Epidermal melanocyte (primary cell): ENCODE data around the gene RBBP6.

ENCODE experiments used
- DNase-seq: peaks from one replicate; pipeline ENCODE4 v3.0.0; 2011; ENCODE audit warnings: low spot score; ENCODE audit not compliant: insufficient read length

RBBP6 gene

DNA sequence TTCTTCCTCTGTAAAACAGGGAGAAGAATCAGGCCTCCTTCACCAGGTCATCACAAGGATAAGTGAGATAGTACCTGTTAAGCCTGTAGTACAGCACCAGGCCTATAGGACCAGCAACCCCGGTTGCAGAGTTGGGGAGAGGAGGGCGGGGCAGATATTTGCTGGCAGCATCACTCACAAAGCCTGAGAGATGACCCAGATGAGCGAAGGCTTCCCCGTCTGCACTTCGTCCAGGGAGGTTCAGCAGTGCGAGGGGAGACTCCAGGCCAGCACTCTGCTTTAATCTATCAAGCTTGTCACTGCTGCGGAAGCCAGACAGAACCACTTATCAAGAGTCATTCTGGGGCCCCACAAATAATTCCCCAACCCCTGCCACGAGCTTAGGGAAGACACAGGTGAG lies 15.8 kb upstream of the RBBP6 start:
- no peak for DNase-seq

DNA sequence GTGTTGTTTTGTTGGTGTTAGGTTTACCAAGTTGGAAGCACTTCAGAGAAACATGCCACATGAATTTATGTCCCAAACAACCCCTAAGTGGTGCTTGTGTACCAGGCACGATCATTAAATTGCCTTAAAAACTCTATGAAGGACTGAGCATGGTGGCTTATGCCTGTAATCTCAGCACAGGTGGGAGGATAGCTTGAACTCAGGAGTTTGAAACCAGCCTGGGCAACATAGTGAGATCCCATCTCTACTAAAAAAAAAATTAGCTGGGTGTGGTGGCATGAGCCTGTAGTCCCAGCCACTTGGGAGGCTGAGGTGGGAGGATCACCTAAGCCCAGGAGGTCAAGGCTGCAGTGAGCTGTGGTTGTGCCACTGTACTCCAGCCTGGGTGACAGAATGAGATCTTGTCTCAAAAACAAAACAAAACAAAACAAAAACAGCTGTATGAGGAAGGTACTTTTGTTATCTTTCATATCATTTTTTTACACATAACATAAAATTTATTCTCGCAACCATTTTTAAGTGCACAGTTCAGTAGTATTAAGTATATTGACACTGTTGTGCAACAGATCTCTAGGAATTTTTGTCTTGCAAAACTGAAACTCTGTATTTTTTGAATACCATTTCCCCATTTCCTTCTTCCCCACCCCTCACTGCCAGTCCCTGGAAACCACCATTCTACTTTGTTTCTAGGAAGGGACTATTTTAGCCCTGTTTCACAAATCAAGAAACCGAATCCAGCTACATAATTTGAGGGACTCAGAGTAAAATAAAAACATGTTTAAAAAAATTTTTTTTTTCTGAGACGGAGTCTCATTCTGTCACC lies 14.3 kb upstream of the RBBP6 start:
- no peak for DNase-seq

DNA sequence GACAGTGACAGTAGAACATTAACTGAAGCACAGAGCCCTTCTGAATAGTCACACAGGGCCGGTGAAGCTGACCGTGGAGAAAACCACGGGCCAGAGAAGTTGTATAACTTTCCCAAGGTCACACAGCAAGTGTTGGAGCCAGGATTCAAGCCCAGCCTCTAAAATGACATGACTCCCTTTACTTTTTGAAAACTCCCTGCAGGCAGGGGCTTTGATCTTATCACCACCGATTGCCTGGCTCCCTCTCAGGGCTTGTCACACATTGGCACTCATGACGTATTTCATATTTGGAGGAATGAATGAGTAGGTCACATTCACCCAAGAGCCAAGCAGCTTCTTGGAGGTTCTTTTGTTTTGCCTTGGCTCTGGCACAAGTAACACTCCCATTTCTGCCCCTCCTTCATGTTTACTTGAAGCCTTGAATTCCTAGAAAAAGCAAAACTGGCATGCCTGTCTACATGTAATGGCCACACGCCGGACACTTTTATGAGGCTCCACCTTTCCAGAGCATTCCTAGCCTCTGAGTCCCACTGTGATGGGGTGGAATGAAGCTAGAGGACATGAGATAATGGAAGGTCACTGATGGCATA lies 13.3 kb upstream of the RBBP6 start:
- DNase-seq = no peak

DNA sequence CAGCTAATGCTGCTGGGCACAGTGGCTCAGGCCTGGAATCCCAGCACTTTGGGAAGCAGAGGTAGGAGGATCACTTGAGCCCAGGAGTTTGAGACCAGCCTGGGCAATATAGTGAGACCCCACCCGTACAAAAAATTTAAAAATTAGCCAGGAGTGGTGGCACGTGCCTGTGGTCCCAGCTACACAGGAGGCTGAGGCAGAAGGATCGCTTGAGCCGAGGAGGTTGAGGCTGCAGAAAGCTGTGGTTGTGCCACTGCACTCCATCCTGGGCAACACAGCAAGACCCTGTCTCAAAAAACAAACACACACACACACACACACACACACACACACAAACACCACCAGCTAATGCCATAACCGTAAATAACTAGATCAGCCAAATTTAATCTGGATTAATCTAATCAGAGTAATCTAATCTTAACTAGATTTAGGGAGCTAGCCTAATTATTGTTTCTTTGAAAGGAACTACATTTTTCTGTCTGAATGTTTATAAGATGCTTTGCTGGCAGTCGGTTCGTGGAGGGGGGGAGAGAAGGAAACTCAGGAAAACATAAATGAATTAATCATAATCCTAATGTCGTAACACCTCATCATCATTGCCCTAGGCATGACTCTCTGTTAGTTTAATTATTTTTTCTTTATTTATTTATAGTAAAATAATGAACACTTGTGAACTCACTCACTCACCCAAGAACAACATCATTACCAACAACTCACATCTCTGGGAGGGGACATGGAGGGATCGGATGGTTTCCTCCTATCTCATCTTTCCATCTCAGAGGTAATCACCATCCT lies 12.5 kb upstream of the RBBP6 start:
- no peak for DNase-seq

DNA sequence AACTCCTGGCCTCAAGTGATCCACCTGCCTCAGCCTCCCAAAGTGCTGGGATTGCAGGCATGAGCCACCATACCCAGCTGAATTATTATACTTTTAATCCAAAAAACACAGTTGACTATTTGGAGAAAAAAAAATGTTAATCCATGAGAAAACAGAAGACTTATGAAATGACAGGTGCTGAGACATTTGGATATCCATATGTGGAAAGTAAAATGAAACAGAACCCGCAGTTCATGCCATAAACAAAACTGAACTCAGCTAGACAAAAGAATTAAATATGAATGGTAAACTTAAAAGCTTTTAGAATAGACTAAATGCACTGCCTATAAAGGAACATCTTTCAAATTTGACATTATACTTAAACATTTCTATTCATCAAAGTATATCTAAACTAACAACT lies 8.2 kb upstream of the RBBP6 start:
- DNase-seq = no peak

DNA sequence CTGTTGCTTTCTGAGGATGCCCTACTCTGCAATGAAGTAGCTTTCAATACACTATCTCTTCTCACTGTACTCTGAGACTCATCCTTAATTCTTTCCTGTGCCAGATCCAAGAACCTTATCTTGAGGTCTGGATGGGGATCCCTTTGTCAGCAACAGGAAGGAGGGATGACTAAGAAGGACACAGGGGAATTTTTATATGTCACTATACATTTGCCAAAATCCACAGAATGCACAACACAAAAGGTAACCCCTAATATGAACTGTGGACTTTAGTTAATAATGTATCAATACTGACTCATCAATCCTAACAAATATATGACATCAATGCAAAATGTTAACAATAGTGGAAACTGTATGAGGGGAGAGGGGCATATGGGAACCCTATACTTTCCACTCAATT lies 4.7 kb upstream of the RBBP6 start:
- DNase-seq = no peak

DNA sequence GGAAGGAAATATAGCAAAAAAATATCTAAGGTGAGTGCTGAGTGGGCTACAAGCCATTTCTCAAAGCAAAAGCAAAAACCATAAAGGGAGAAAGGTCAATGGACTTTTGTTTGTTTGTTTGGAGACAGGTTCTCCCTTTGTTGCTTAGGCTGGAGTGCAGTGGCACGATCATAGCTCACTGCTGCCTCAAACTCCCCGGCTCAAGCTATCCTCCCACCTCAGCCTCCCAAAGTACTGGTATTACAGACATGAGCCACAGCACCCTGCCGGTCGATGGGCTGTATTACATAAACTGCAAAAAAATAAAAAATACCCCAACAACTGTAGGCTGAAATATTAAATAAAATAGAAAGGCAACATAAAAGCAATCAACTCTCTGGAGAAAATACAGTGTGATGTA lies 3.5 kb upstream of the RBBP6 start:
- DNase-seq = no peak

DNA sequence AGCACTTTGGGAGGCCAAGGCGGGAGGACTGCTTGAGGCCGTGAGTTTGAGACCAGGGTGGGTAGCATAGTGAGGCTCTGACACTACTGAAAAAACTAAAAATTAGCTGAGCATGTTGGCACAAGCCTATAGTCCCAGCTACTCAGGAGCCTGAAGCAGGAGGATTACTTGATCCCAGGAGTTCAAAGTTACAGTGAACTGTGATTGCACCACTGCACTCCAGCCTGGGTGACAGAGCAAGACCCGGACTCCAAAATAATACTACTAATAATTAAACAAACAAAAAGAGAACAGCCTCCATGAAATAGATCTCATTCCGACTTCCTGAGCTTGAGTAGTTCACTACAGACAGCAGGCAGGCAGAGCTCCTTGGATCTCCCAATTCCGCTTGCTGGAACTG lies 2.7 kb upstream of the RBBP6 start:
- DNase-seq = no peak

DNA sequence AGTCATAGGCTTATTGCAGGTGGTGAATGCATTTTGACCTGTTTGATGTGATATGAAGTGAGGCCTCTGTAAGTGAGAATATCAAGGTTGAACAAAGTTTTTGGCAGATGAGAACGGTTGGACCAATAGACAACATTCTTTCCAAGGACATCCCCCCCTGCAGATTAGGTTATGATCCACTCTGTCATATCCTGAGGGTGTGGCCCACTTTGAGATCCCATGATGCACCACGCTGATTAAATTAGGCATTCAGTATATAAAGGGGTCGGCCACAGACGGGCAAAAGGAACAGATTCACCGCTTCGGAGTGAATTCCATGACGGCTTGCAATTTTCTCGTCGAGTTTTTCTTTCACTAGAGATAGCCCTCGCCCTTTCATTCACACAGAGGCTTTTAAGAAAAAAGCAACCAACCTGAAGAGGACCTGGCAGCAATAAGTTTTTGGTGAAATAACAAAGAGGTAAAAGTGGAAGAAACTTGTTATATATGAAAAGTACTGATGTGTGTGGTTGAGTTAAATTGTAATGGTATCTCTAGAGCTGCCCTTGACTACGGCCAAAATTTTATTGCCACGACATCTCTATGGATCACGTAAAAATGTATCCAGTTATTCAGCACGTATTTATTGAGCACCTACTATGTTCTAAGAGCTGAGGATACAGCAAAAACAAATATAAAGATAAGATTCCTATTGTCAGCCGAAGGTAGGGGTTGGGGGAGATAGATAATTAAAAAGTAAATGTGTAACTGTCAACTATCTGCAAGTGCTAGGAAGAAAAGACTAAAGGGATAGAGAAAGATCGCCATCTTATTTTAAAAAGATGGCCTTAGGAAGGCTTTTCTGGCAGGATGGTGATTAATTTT lies 1.7 kb upstream of the RBBP6 start:
- no peak for DNase-seq

DNA sequence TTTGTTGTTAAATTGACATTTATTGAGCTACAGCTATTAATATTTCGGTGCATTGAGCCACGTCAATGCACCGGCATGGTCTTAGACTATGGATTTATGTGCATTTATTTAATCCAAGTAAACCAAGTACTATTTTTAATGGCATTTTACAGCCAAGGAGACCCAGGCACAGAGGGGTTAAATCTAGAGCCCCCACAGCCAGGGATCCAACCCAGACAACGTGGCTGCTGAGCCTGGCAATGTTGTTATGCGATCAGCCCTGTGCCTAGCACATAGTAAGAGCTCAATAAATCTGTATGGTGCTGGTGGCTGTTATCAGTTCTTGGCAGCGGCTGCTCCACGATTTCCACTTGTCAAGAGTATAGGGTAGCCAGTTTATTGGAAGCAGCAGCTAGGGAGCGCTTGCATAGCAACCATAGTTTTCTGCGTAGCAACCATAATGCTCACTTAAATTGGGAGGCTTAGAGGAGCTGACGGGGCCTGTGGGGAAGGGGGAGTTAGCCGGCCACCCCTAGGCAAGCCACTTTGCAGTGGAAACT lies 541 bp upstream of the RBBP6 start:
- peak; percentile 81 for DNase-seq

DNA sequence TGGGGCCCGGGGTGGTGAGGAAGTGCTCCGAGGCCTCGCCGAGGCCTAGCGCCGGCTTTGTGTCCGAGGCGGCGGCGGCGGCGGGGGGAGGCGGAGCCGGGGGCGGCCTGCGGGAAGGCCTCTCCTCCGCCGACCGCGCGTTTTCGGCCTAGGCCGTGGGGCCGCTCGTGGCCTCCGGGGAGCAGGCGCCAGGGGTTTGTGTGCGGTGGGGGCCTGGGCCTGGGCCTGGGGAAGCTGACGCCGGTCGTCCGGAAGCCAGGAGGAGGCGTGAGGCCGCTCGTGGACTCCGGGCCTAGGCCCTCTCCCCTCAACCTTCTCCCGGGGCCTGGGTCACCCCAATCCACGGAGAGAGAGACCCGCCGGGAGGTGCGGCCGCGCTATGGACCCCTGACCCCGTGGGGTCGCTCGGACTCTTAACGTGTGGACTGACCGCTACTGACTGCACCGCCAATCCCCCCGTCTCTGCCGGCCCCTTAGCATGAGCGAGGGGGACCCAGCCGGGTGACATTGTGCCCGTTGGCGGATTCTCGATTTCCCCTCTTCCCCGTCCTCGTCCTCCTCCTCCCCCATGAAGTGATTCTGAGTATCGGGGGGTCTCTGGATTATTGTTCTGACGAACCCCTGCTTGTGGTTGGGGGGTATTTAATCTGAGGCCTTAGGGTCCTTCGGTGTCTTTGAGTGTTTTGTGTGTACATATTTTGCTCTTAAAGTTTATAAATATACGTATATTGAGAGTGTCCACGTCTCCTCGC lies 660 bp downstream of the RBBP6 start:
- no peak for DNase-seq

DNA sequence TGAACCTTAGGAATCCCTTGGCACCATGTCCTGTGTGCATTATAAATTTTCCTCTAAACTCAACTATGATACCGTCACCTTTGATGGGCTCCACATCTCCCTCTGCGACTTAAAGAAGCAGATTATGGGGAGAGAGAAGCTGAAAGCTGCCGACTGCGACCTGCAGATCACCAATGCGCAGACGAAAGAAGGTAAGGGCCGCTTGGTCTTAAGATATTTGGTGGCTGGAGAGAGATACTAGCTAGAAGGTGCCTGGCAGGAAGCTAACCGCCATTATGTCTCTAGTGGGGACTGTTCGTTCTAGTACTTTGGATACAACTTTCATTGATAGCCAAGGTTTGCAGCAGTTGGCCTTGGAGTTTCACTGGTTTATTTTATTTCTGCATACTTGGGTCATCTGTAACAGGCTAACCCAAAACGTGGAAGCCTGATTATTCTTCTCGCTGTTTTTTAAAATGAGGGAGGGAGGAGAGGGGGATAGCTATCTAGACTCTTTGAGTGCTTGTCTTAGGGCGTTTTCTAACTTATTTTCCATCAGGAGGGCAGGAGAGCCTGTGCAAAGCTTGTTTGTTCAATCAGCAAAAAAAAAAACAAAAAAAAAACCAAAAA lies 1.3 kb downstream of the RBBP6 start:
- no peak for DNase-seq

DNA sequence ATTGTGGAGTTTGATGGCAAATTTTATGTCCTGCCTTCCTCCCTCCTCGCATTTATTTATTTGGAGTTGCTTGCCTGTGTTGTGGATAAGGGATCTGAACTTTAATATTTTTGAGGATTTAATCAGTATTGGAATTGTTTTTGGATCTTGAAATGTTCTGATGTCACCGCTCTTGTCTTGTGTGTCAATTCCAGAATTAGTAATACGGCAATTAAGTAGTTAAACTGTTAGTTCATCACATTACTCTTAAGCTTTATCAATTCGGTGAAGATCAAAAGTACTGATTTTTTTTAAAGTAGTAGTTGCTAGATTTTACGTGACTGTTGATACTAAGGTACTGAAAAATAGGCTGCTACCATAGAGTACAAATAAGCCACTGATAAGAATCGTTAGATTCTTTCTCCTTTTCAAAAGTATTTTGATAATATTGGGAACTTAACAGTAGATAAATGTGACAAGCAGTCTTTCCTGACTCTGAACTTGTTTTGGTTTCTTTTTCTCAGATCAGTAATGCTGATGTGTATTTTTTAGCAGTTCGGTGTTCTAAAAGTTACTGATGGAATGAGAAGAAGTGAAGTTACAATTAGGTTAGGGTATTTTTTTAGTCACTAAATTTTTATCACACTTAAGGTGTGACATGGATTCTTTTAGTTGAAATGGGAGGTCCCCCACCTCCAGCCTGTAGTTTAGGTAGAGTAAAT lies 2.0 kb downstream of the RBBP6 start:
- DNase-seq = no peak

DNA sequence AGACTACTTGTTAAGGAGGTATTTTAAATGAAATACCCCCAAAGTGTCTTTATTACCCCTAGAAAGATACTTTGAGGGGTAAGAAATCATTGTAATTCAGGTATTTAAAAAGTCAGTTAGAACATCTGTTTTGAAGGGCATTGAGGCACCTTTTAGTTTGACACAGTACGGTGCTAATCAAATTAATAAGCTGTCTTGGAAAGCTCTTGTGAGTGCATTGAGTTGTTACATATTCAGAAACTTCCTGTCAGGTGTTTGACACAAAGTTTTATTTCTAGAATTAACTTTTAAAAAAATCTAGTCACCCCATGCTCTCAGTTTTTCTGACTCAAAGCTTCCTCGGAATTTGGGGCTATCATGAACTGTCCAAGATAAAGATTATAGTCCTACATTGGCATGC lies 4.6 kb downstream of the RBBP6 start:
- DNase-seq = no peak

DNA sequence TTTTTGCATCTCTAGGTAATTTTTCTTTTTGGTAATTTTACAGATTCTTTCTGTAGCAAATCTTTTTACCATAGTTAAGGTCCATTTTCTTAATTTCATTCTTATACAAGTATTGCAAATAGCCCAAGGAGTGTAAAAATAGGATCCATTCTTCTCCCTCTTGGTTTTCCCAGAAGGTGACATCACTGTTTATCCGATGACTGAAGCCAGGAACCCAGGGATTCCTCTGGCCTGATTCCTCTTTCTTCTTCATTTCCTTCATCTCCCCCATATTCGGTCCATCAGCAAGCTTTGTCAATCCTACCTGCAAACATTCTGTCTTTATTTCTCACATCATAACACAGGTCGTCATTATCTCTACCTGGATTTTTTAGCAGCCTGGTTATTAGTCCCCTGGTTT lies 5.3 kb downstream of the RBBP6 start:
- no peak for DNase-seq

DNA sequence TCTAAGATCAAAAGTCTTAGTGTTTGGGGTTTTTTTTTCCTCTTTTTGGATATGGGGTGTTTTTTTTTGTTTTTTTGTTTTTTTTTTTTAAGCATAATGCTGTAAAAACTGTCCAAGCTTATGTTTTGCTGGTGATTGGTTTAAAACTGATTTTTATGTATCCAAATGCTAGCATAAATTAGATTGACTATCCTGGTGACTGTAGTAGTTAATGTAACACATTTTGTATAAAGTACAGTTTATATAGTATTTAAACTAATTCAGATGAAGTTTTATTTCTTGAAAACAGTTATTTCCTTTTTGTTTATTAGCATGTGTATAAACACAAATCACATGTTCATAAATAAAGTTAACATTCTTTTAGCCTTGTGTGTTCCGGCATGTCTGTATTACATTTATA lies 10.9 kb downstream of the RBBP6 start:
- no peak for DNase-seq

DNA sequence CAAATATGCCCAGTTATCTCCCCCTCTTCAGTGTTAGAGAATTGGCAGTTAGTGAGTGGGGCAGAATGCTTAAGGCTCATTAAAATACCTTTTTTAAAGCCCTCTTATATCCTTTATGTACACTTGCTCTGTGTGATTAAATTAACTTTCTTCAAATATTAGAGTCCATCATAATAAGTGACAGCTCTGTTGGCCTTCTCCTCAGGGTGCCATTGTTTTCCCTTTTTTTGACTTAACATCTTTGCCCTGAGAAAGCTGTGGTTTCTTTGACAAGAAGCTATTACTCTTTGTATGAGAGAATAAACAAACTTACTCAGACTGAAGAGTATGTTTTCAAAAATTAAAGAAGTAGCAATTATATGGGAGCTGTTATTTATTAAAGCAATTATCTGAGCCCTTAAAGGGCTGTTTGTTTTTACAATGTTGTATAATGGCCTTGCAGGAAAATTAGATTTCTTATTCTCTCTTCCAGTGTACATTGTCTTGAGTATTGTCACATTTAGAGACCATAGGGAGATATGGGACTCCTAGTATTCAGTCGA lies 13.4 kb downstream of the RBBP6 start:
- DNase-seq = no peak

DNA sequence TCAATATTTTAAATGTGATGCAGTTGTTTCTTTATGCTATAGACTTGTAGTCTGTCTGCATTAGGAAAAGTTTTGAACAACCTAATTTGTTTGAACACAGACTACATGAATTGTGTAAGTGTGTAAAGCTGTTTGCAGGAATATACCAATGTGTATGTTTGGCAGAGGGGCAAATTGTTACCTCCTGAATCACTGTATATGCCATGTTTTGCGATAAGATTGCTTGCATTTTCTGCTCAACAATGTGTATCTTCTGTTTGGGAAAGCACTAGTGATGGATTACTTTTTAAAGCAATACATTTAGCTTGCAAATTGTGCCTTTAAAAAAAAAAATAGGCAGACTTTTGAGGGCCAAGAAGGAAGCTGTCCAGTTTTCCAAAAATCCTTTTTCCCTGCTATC lies 14.6 kb downstream of the RBBP6 start:
- DNase-seq = no peak

DNA sequence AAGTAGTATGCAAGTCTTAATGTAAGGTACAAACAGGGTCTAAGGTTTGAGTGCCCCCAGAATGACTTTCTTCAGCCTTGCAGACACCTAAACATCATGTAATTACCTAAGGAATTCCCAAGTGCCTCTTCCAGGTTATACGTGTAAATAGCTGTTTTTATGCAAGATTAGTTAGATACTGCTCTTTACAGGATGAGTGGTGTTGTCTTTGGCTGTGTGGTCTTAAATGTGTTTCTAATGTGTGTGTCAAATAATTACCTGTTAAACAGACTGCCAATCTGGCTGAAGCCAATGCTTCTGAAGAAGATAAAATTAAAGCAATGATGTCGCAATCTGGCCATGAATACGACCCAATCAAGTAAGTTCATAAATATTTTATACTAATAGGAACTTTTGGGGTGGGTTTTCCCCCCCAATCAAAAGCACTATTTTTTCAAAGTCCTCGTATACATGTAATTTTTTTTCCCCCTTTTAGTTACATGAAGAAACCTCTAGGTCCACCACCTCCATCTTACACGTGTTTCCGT lies 16.0 kb downstream of the RBBP6 start:
- no peak for DNase-seq
